HG03432 (cell line): ENCODE measurements around the gene ST8SIA2.
"Not testable (repeated sequence)": the region's sequence is repeated elsewhere in the genome, so short reads cannot be mapped to it uniquely, and the experiment has no call there.

ENCODE experiments used
- ATAC-seq: cut with Tn5 transposase; IDR thresholded peaks from one replicate; pipeline ENCODE4 v1.9.1; 2021; ENCODE audit warnings: mild to moderate bottlenecking, moderate library complexity; ENCODE audit not compliant: unreplicated experiment

Gene ST8SIA2

GRCh38 chr15:92435145-92435544 is 41.5 kb downstream of the ST8SIA2 start:
- ATAC-seq = no peak

GRCh38 chr15:92438471-92438870 is 44.8 kb downstream of the ST8SIA2 start:
- ATAC-seq = no peak

GRCh38 chr15:92443381-92443780 is 49.7 kb downstream of the ST8SIA2 start:
- no peak for ATAC-seq

- no peak for ATAC-seq
Measured at GRCh38 chr15:92444631-92445030, 51.0 kb downstream of the ST8SIA2 start.

- ATAC-seq = no peak
Measured at GRCh38 chr15:92448370-92448769, 54.7 kb downstream of the ST8SIA2 start.

GRCh38 chr15:92449476-92449875 is 55.8 kb downstream of the ST8SIA2 start:
- no peak for ATAC-seq

GRCh38 chr15:92451225-92451825 is 57.6 kb downstream of the ST8SIA2 start:
- no peak for ATAC-seq

- no peak for ATAC-seq
Measured at GRCh38 chr15:92452143-92452542, 58.5 kb downstream of the ST8SIA2 start.

- no peak for ATAC-seq
Measured at GRCh38 chr15:92453607-92454006, 59.9 kb downstream of the ST8SIA2 start.

- no peak for ATAC-seq
Measured at GRCh38 chr15:92454555-92455105, 60.9 kb downstream of the ST8SIA2 start.

GRCh38 chr15:92455271-92455670 is 61.6 kb downstream of the ST8SIA2 start:
- ATAC-seq = no peak

- ATAC-seq = no peak
Measured at GRCh38 chr15:92457471-92458041, 63.9 kb downstream of the ST8SIA2 start.

GRCh38 chr15:92460023-92460422 is 66.3 kb downstream of the ST8SIA2 start:
- no peak for ATAC-seq

GRCh38 chr15:92462424-92463125 is 68.9 kb downstream of the ST8SIA2 start:
- no peak for ATAC-seq

GRCh38 chr15:92463352-92463751 is 69.7 kb downstream of the ST8SIA2 start:
- no peak for ATAC-seq

GRCh38 chr15:92463826-92464225 is 70.1 kb downstream of the ST8SIA2 start:
- ATAC-seq = no peak

- ATAC-seq = no peak
Measured at GRCh38 chr15:92466834-92467233, 73.2 kb downstream of the ST8SIA2 start.

- ATAC-seq = no peak
Measured at GRCh38 chr15:92467245-92467644, 73.6 kb downstream of the ST8SIA2 start.

- ATAC-seq = no peak
Measured at GRCh38 chr15:92468991-92469390, 75.3 kb downstream of the ST8SIA2 start.

- ATAC-seq = no peak
Measured at GRCh38 chr15:92471288-92471687, 77.6 kb downstream of the ST8SIA2 start.

- ATAC-seq = no peak
Measured at GRCh38 chr15:92473756-92474155, 80.1 kb downstream of the ST8SIA2 start.

- not testable (repeated sequence) for ATAC-seq
Measured at GRCh38 chr15:92479730-92480129, 86.0 kb downstream of the ST8SIA2 start.
